ENCODE data around the gene BICRA. TPM values are rescaled to one million over a fixed set of nuclear protein-coding genes. Genes with fewer than 3 reads are reported as not detected.

Gene BICRA
- total and polyA plus RNA-seq, 2 donors (not counting 1 experiment from before 2014, with no cell fraction given), result 14.1 to 34.7 TPM

DNA sequence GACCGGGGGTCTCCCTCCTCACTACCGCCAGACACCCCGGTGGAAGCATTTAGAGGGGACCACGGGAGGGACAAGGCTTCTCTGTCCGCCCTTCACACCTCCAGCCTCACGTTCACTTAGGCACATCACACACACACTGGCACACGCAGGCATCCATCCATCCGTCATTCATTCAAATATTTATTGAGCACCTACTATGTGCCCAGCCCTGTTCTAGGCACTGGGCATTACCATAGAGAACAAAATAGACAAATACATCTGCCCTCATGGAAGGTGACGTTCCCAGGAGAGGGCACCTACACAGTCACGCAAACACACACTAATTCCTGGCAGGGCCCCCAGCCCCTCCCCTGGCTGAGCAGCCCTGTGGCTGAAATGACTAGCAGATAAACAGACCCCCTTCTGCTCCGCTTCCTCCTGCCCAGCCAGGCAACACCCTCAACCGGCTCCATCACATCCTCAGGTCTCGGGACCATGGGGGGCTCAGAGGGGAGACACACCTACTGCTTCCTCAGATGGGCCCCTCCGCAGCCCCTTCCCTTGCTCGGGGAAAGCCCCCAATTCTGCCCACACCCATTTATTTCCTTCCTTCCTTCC is 132.7 kb downstream of the BICRA start:
- no peak overlapping the region for H3K27ac Mint-ChIP-seq
- intact Hi-C loops (cut with micrococcal nuclease), result loop anchor here (2.0 kb wide), 2 partner anchors 35 to 43 kb away; no protein-coding TSS in a partner anchor

DNA sequence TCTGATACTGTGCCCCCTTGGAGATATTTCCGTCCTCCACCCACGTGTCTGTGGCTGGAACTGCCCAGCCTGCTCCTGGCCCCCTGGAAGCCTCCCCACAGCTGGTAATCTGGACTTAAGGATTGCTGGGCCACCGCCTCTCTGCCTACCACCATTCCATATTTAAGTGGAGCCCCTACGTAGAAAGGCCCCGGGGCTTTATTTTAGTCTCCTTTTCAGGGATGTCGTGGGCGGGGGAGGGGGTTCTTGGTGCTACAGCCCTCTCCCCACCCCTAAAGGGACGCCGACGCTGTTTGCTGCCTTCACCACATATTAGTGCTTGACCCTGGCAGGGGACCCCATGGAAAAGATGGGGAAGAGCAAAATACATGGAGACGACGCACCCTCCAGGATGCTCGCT is 133.7 kb downstream of the BICRA start:
- POLR2A ChIA-PET, result interaction anchor here (1.1 kb wide), 1 partner anchor 1251 kb away, joined by 7 read pairs; the partner anchor contains the start of gene RUVBL2
- H3K27ac Mint-ChIP-seq, result no peak overlapping the region
- peak overlapping the region; percentile 86 for H2AFZ ChIP-seq (ENCODE audit: insufficient read depth, low read depth, low read length, poor library complexity, severe bottlenecking)

More for the DNA sequence above, 132.7 kb downstream of the BICRA start:
- H3K36me3 ChIP-seq (replicated peaks in 1 of 2; ENCODE audit: control extremely low read depth in 1 of 2, control insufficient read depth in 1 of 2, extremely low read depth in 1 of 2, insufficient read depth in 2 of 2, low read length in 1 of 2), result peaks cover 0 to 4% of the 10 kb centered on the region in 2 experiments
- WGBS (ENCODE audit: insufficient coverage), result 72% methylated on average over 15 of the region's 15 CpGs
- Mint-ChIP-seq H3K4me3 (peak overlapping the region; percentile 34), H3K27me3 (no peaks in the 10 kb centered on the region), H3K4me1 (peaks cover 25% of the 10 kb centered on the region), H3K9me3 (ENCODE audit: insufficient read depth) (no peaks in the 10 kb centered on the region)
- peaks cover 6% of the 10 kb centered on the region for H4K20me1 ChIP-seq (ENCODE audit: control insufficient read depth, insufficient read depth, low read length, poor library complexity, severe bottlenecking)
- H3K4me2 ChIP-seq (replicated peaks; ENCODE audit: low read depth, low read length, poor library complexity, severe bottlenecking), result no peak overlapping the region
- TF ChIP-seq, protein P1, sequence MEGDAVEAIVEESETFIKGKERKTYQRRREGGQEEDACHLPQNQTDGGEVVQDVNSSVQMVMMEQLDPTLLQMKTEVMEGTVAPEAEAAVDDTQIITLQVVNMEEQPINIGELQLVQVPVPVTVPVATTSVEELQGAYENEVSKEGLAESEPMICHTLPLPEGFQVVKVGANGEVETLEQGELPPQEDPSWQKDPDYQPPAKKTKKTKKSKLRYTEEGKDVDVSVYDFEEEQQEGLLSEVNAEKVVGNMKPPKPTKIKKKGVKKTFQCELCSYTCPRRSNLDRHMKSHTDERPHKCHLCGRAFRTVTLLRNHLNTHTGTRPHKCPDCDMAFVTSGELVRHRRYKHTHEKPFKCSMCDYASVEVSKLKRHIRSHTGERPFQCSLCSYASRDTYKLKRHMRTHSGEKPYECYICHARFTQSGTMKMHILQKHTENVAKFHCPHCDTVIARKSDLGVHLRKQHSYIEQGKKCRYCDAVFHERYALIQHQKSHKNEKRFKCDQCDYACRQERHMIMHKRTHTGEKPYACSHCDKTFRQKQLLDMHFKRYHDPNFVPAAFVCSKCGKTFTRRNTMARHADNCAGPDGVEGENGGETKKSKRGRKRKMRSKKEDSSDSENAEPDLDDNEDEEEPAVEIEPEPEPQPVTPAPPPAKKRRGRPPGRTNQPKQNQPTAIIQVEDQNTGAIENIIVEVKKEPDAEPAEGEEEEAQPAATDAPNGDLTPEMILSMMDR (IDR thresholded peaks at IDR 0.05), result no peak
- no peak for TF ChIP-seq EZH2 (IDR thresholded peaks at IDR 0.05; ENCODE audit: borderline replicate concordance, insufficient read depth, low read depth, low read length, poor library complexity, severe bottlenecking)
- no peak overlapping the region for H3K4me3 ChIP-seq (ENCODE audit: control extremely low read depth in 1 of 5, extremely low read depth in 1 of 5, insufficient read depth in 1 of 5, low read depth in 2 of 5, low read length in 4 of 5)
- H3K27ac ChIP-seq (ENCODE audit: low read length in 2 of 2), result no peak overlapping the region
- ATAC-seq (ENCODE audit: low read depth) (no peak), DNase-seq (peak; percentile 20)
- H3K27me3 ChIP-seq (replicated peaks in 1 of 4; ENCODE audit: control extremely low read depth in 1 of 4, control insufficient read depth in 3 of 4, insufficient read depth in 4 of 4, low read length in 3 of 4), result no peaks in the 10 kb centered on the region
- H3K9ac ChIP-seq (ENCODE audit: low read length), result no peak overlapping the region
- peaks cover 9% of the 10 kb centered on the region for H3K79me2 ChIP-seq (ENCODE audit: control insufficient read depth, insufficient read depth, low read length)
- H3K9me3 ChIP-seq (ENCODE audit: control extremely low read depth in 1 of 3, control insufficient read depth in 2 of 3, insufficient read depth in 1 of 3, low read length in 2 of 3), result no peaks in the 10 kb centered on the region
- CTCF ChIA-PET, result interaction anchor here (2.5 kb wide), 1 partner anchor 305 kb away, joined by 9 read pairs; no protein-coding TSS in a partner anchor
- POLR2A ChIA-PET, result no interaction called here
- no peak overlapping the region for H2AFZ ChIP-seq (ENCODE audit: insufficient read depth, low read depth, low read length, poor library complexity, severe bottlenecking)
- H3K4me1 ChIP-seq (ENCODE audit: control insufficient read depth in 2 of 2, insufficient read depth in 2 of 2, low read length in 2 of 2), result peaks cover 21 to 34% of the 10 kb centered on the region in 2 donors

More for the DNA sequence above, 133.7 kb downstream of the BICRA start:
- H3K79me2 ChIP-seq (ENCODE audit: control insufficient read depth, insufficient read depth, low read length), result peaks cover 17% of the 10 kb centered on the region
- H3K4me3 ChIP-seq (ENCODE audit: control extremely low read depth in 1 of 5, extremely low read depth in 1 of 5, insufficient read depth in 1 of 5, low read depth in 2 of 5, low read length in 4 of 5), result peak overlapping the region in 1 of 5 experiments; percentile 55
- TF ChIP-seq EZH2 (IDR thresholded peaks at IDR 0.05; ENCODE audit: borderline replicate concordance, insufficient read depth, low read depth, low read length, poor library complexity, severe bottlenecking), result no peak
- TF ChIP-seq, protein P1 (IDR thresholded peaks at IDR 0.05), result no peak
- H3K4me2 ChIP-seq (replicated peaks; ENCODE audit: low read depth, low read length, poor library complexity, severe bottlenecking), result peak overlapping the region; percentile 96
- peaks cover 25 to 41% of the 10 kb centered on the region in 2 donors for H3K4me1 ChIP-seq (ENCODE audit: control insufficient read depth in 2 of 2, insufficient read depth in 2 of 2, low read length in 2 of 2)
- WGBS (ENCODE audit: insufficient coverage), result 85% methylated on average over 7 of the region's 13 CpGs
- H3K4me1 Mint-ChIP-seq, result peaks cover 30% of the 10 kb centered on the region
- peaks cover 0 to 10% of the 10 kb centered on the region in 2 experiments for H3K36me3 ChIP-seq (replicated peaks in 1 of 2; ENCODE audit: control extremely low read depth in 1 of 2, control insufficient read depth in 1 of 2, extremely low read depth in 1 of 2, insufficient read depth in 2 of 2, low read length in 1 of 2)
- intact Hi-C loops (cut with micrococcal nuclease), result loop anchor here (2.0 kb wide), 2 partner anchors 36 to 44 kb away; no protein-coding TSS in a partner anchor
- ATAC-seq (ENCODE audit: low read depth), result no peak
- H3K4me3 Mint-ChIP-seq, result peak overlapping the region; percentile 91
- H3K9ac ChIP-seq (ENCODE audit: low read length), result no peak overlapping the region
- H3K9me3 ChIP-seq (ENCODE audit: control extremely low read depth in 1 of 3, control insufficient read depth in 2 of 3, insufficient read depth in 1 of 3, low read length in 2 of 3), result no peaks in the 10 kb centered on the region
- no peak overlapping the region for H3K27ac ChIP-seq (ENCODE audit: low read length in 2 of 2)
- peaks cover 15% of the 10 kb centered on the region for H4K20me1 ChIP-seq (ENCODE audit: control insufficient read depth, insufficient read depth, low read length, poor library complexity, severe bottlenecking)
- no peaks in the 10 kb centered on the region for H3K27me3 Mint-ChIP-seq
- no peak for DNase-seq
- no peaks in the 10 kb centered on the region for H3K9me3 Mint-ChIP-seq (ENCODE audit: insufficient read depth)
- H3K27me3 ChIP-seq (replicated peaks in 1 of 4; ENCODE audit: control extremely low read depth in 1 of 4, control insufficient read depth in 3 of 4, insufficient read depth in 4 of 4, low read length in 3 of 4), result no peaks in the 10 kb centered on the region
- CTCF ChIA-PET, result interaction anchor here (3.2 kb wide), 1 partner anchor 306 kb away, joined by 17 read pairs; no protein-coding TSS in a partner anchor
